Measurements from ENCODE around the gene MYLK.
"Not testable (repeated sequence)": the region's sequence is repeated elsewhere in the genome, so short reads cannot be mapped to it uniquely, and the experiment has no call there.

Gene MYLK, protein sequence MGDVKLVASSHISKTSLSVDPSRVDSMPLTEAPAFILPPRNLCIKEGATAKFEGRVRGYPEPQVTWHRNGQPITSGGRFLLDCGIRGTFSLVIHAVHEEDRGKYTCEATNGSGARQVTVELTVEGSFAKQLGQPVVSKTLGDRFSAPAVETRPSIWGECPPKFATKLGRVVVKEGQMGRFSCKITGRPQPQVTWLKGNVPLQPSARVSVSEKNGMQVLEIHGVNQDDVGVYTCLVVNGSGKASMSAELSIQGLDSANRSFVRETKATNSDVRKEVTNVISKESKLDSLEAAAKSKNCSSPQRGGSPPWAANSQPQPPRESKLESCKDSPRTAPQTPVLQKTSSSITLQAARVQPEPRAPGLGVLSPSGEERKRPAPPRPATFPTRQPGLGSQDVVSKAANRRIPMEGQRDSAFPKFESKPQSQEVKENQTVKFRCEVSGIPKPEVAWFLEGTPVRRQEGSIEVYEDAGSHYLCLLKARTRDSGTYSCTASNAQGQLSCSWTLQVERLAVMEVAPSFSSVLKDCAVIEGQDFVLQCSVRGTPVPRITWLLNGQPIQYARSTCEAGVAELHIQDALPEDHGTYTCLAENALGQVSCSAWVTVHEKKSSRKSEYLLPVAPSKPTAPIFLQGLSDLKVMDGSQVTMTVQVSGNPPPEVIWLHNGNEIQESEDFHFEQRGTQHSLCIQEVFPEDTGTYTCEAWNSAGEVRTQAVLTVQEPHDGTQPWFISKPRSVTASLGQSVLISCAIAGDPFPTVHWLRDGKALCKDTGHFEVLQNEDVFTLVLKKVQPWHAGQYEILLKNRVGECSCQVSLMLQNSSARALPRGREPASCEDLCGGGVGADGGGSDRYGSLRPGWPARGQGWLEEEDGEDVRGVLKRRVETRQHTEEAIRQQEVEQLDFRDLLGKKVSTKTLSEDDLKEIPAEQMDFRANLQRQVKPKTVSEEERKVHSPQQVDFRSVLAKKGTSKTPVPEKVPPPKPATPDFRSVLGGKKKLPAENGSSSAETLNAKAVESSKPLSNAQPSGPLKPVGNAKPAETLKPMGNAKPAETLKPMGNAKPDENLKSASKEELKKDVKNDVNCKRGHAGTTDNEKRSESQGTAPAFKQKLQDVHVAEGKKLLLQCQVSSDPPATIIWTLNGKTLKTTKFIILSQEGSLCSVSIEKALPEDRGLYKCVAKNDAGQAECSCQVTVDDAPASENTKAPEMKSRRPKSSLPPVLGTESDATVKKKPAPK (N-terminal part only)

DNA sequence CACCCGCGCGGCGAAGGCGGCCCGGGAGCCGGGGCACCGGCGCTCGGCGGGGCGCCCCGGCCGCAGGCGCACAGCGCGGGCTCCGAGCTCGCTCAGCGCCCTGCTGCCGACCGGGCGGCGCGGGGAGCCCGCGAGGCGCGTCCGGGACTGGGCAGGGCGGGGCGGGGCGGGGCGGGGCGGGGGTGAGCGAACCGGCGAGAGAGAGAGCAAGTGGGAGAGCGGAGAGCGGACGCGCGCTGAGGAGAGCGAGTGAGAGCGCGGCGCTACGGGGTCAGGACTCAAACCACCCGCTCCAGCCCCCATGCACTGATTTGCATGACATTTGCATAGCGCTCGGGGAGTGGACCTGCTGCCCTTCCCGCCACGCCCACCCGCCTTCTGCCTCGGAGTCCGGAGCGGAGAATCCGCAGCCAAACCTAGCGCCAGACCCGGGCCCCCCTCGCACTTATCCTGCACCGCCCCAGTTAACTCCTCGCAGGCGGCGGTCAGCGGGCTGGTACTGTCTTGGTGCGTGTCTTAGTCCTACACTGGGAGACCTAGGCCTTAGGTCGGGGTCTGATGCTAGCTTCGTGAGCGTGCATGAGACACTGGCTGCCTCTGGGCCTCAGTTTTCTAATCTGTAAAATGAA lies at the start of gene MYLK:
TSS of gene MYLK (minus strand) at position 130 of the 629 bp plus-strand sequence. CDS start 90,491 bp downstream, outside the sequence.
- DNase-seq = peak; percentile 83

GRCh38 chr3:123930445-123930844 lies 46.3 kb upstream of the MYLK start:
- no peak for DNase-seq

GRCh38 chr3:123929325-123929724 lies 45.2 kb upstream of the MYLK start:
- DNase-seq = no peak

- no peak for DNase-seq
These were observed 42.3 kb upstream of the MYLK start for GRCh38 chr3:123926396-123926795.

- DNase-seq = no peak
These were observed 36.7 kb upstream of the MYLK start for GRCh38 chr3:123920868-123921267.

GRCh38 chr3:123920383-123920782 lies 36.3 kb upstream of the MYLK start:
- DNase-seq = no peak

DNA sequence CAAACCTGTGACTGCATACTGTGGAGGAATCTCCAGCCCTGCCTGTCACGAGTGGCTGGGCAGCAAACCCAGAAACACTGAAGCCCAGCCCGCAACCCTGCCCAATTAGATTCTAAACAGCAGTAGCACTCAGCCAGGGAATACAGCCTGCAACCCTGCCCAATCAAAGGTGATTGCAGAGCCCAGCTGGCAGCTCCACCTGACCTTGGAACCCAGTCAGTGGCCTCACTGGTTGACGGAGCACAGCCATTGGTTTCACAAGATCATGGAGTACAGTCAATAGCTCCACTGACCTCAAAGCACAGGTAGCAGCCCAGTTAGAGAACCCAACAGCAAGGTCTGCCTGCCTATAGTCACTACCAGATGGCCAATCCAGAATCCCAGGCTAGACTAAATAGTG lies 35.2 kb upstream of the MYLK start:
- no peak for DNase-seq

DNA sequence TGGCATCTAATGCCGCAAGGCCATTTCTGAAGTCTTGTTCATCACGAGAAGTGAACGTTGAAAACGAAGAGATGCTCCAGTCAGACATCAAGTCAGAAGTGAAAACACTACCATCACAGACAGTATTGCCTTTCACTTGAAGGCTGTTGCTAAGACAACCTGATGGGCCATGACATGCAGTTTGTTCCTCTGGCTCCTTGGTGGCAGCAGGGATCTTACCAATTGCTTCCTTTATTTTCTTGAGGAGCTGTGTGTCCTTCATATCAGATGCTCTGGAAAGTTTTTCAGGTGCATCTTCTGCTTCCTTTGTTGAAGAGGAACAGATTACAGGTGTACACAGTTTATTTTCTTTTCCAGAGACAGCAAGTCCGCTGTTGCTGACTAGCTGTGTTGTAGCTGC lies 30.7 kb upstream of the MYLK start:
- DNase-seq = no peak

DNA sequence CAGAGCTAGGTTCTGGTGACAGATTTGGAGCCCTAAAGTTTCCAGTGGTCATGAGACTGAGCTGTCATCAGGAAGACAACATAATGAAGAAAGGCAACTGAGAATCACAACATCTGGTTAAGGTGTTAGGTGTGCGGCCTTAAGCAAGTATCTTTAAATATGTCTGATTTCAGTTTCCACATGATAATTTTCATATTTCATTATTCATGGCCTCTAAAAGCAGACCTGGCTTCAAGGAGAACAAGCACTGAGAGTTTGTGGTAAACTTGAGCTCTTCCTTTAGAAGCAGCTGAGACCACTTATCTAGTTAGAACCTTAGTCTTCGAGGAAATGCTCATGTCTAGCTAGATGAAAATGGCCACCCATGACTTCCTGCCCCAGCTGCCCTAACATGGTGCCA lies 25.7 kb upstream of the MYLK start:
- no peak for DNase-seq

- no peak for DNase-seq
These were observed 23.6 kb upstream of the MYLK start for GRCh38 chr3:123907720-123908119.

DNA sequence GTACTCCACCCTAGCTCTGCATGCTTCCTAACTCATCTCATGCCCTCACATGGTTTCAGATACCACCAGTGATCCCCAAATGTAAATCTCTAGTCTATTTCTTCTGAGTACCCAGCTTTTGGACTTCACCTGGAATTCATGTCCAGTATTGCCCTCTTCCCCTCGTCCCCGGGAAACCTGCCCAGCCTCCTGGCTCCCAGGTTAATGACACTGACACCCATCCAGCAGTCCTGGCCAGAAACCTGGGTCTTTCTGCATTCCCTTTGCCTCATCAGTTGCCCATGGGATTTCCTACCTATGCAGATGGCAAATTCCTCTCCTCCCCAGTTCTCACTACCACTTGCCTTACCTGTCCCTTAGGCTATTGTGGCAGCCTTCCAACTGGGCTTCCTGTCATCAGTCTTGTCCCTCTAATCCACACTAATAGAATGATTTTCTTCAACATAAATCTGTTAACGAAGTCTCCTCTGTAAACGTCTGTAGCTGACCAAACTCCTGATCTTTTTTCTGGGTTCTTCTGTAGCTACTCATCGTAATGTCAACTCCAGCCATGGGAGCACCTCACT lies 15.3 kb upstream of the MYLK start:
- DNase-seq = no peak

DNA sequence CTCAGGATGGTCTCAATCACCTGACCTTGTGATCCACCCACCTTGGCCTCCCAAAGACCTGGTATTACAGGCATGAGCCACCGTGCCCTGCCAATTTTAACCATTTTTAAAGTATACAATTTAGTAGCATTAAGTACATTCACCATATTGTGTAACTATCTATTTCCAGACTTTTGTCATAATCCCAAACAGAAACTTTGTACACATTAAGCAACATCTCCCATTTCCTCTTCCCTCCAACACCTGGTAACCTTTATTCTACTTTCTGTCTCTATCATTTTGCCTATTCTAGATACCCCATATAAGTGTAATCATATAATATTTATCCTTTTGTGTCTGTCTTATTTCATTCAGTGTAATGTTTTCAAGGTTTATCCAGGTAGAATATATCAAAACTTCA lies 8.9 kb upstream of the MYLK start:
- DNase-seq = no peak

DNA sequence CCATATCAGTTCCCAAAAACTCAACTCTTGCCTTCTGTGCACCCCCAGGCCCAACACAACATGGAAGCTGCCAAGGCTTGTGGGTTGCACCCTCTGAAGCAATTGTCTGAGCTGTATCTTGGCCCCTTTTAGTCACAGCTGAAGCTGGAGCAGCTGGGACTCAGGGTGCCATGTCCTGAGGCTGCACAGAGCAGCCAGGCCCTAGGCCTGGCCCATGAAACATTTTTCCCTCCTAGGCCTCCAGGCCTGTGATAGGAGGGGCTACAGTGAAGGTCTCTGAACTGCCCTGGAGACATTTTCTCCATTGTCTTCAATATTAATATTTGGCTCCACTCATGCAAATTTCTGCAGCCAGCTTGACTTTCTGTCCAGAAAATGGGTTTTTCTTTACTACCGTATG lies 8.1 kb upstream of the MYLK start:
- DNase-seq = no peak

- DNase-seq = not testable (repeated sequence)
These were observed 6.9 kb upstream of the MYLK start for GRCh38 chr3:123890991-123891390.

GRCh38 chr3:123890162-123890561 lies 6.0 kb upstream of the MYLK start:
- DNase-seq = not testable (repeated sequence)

- DNase-seq = no peak
These were observed 861 bp upstream of the MYLK start for GRCh38 chr3:123884993-123885392.

DNA sequence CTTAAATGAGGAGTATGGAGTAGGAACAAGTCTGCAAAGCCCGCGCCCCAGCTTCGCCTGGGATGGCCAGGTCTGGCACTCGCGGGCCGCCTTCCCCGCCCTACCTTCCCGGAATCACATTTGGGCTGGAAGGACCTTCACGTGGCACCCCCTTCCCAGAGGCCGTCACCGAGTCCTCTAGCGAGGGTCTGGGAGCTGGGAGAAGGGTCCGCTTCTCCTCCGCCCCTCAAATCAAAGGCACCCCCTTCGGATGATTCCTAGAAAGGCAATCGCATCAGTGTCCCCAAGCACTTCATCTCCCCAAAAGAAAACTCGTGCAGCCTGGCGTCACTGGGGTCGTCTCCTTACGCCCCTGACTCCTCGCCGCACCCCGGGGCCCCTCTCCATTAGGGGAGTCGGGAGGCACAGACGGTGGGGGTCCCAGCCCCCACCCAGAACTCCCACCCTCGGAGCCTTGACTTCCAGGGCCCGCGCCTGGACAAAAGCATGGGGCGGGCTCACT lies 380 bp downstream of the MYLK start:
- DNase-seq = no peak

DNA sequence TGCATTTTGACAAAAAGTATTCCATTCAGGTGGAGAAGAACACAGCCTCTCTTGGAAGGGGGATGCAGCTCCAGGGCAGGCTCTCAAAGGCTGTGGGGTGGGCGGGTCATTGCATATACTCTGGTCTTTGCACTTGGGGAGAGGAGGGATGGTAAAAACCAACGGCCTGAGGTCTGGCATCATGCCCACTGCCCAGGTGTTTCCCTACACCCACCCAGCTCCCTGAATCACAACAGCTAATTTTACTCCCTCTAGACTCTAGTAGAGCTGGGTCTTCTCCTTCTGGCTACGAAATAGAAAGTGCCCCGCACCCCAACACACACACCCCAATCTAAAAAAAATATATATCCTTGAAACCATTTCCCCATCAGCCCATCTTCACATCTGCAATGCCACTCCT lies 1.0 kb downstream of the MYLK start:
- DNase-seq = peak; percentile 56

DNA sequence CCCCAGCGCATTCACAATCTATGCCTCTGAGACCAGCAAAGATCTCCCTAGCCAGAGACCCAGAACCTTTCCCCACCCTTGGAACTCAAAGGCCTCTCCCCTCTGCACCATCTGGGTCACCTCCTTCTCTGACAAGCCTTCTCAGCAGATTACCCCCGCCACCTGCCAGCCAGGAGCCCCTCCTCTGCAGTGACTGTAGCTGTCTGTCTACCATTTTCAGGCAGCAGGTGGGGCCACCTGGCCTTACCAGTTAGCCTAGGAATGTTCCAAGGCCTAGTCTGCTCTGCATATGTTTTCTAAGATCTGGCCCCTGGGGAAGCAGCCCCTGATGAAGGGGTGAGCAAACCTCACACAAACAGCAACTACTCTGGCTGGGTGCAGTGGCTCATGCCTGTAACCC lies 2.4 kb downstream of the MYLK start:
- peak; percentile 35 for DNase-seq

GRCh38 chr3:123880998-123881561 lies 3.1 kb downstream of the MYLK start:
- DNase-seq = peak; percentile 72

GRCh38 chr3:123878807-123879206 lies 5.3 kb downstream of the MYLK start:
- no peak for DNase-seq

GRCh38 chr3:123877965-123878364 lies 6.2 kb downstream of the MYLK start:
- DNase-seq = no peak

Measured in NCI-H1105 treated with DMSO at 0.1 percent for 48 hours (cell line).